Nephron (organoid): ENCODE measurements around the gene WASL.
A peak's percentile ranks its signal among the peaks of the same experiment; 100 is the strongest.

ENCODE experiments used
- H3K27ac Mint-ChIP-seq, 3 experiments: 2 replicates each; pipeline ENCODE4 v1.8.0; 2020; ENCODE audit warnings: mixed read lengths in 3 of 3, mild to moderate bottlenecking in 2 of 3, moderate library complexity in 1 of 3
- H3K27me3 Mint-ChIP-seq: 2 replicates; pipeline ENCODE4 v1.8.0; 2021; ENCODE audit warnings: low read depth, mild to moderate bottlenecking, moderate library complexity, mixed read lengths
- H3K36me3 Mint-ChIP-seq: 2 replicates; pipeline ENCODE4 v1.8.0; 2020; ENCODE audit warnings: low read depth, mixed read lengths
- H3K4me1 Mint-ChIP-seq: 2 replicates; pipeline ENCODE4 v1.8.0; 2020; ENCODE audit warnings: mixed read lengths
- H3K4me3 Mint-ChIP-seq, 3 experiments: 2 replicates each; pipeline ENCODE4 v1.8.0; 2020; ENCODE audit warnings: mild to moderate bottlenecking in 3 of 3, mixed read lengths in 3 of 3, moderate library complexity in 2 of 3
- H3K9me3 Mint-ChIP-seq: 2 replicates; pipeline ENCODE4 v1.8.0; 2020; ENCODE audit warnings: mixed read lengths
- TF ChIP-seq, protein P1 (sequence below), 3 experiments: fragments of 200-600 bp; sonication (generic); IDR thresholded peaks; one replicate each; pipeline ENCODE4 v1.5.0; 2021; ENCODE audit warnings: antibody characterized with exemption in 3 of 3; ENCODE audit not compliant: unreplicated experiment in 3 of 3

WASL gene

DNA sequence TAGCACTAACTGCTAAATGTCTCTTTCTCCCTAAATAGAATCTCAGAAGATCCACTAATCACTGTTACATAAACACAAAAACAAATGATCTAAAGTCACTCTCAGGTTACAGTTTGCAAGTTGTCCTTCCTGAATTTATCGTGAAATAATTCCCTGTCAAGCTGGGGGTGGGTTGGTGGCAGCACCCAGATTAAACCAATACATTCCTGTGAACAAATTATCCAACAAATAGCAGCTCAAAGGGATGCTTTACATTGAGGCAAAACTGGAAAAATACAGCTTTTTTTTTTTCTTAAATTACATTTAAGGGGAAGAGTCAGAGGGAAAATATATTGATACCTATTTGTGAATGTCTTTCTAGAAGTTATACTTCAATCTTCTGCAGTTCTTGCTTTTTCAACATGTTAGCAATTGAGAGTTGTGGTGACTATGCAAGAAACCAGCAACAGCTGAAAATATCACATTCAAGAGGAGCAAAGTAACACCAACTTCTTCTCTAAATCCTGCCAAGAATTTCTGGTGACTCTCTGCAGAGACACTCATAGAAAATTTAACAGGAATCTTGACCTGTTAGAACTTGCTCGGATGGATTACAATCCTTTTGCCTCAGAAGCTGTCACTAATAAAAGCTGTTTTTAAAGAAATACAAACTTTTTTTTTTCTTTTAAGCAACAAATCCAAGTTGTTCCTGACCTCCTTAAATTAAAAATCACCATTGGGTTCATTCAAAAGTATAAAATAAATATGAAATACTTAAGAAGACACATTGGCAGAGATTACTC, 74.2 kb downstream of the WASL start:
- no peaks in the 10 kb centered on the region for H3K27me3 Mint-ChIP-seq
- H3K27ac Mint-ChIP-seq = peak overlapping the region in 2 of 3 experiments; percentile 52 to 81
- H3K9me3 Mint-ChIP-seq = no peaks in the 10 kb centered on the region
- TF ChIP-seq, protein P1, sequence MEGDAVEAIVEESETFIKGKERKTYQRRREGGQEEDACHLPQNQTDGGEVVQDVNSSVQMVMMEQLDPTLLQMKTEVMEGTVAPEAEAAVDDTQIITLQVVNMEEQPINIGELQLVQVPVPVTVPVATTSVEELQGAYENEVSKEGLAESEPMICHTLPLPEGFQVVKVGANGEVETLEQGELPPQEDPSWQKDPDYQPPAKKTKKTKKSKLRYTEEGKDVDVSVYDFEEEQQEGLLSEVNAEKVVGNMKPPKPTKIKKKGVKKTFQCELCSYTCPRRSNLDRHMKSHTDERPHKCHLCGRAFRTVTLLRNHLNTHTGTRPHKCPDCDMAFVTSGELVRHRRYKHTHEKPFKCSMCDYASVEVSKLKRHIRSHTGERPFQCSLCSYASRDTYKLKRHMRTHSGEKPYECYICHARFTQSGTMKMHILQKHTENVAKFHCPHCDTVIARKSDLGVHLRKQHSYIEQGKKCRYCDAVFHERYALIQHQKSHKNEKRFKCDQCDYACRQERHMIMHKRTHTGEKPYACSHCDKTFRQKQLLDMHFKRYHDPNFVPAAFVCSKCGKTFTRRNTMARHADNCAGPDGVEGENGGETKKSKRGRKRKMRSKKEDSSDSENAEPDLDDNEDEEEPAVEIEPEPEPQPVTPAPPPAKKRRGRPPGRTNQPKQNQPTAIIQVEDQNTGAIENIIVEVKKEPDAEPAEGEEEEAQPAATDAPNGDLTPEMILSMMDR (IDR thresholded peaks at IDR 0.05; ENCODE audit: unreplicated experiment in 3 of 3) = no peak
- peaks cover 49% of the 10 kb centered on the region for H3K4me1 Mint-ChIP-seq
- H3K36me3 Mint-ChIP-seq = peaks cover 7% of the 10 kb centered on the region
- H3K4me3 Mint-ChIP-seq = peak overlapping the region in 1 of 3 experiments; percentile 5

GRCh38 chr7:123673752-123674398, 74.9 kb downstream of the WASL start:
- H3K4me1 Mint-ChIP-seq = peaks cover 49% of the 10 kb centered on the region
- peak overlapping the region in 2 of 3 experiments; percentile 68 to 81 for H3K27ac Mint-ChIP-seq
- H3K27me3 Mint-ChIP-seq = no peaks in the 10 kb centered on the region
- peak overlapping the region in 1 of 3 experiments; percentile 24 for H3K4me3 Mint-ChIP-seq
- TF ChIP-seq, protein P1 (IDR thresholded peaks at IDR 0.05; ENCODE audit: unreplicated experiment in 3 of 3) = no peak
- peaks cover under 1% of the 10 kb centered on the region for H3K36me3 Mint-ChIP-seq
- H3K9me3 Mint-ChIP-seq = no peaks in the 10 kb centered on the region

DNA sequence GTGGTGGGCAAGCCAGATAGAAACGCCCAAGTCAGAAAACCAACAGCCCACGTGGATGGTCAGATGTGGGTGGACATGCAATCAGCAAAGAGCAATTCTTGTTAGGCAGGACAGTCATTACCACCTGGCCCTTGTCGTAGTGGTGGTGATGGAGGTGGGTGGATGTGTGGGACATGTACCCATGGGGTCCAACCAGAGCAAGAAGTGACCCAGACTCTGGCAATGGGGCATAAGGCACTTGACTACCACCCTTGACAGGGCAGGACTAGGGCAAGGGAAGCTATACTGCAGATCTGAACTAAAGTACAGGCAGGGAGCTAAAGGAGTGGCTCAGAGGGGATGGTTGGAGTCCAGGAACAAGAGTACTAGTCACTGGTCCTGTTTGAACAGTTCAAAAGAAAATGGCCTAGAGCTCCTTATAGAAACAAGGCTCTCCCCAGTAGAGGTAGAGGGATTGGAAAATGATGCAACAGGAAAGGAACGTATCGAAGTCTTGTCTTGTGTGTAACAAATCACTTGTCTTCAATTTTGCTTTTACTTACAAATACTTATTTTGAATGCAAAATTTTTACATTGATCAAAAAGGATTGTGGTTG, 75.6 kb downstream of the WASL start:
- H3K4me1 Mint-ChIP-seq = peaks cover 49% of the 10 kb centered on the region
- peak overlapping the region in 1 of 3 experiments; percentile 81 for H3K27ac Mint-ChIP-seq
- H3K9me3 Mint-ChIP-seq = no peaks in the 10 kb centered on the region
- H3K36me3 Mint-ChIP-seq = no peaks in the 10 kb centered on the region
- H3K4me3 Mint-ChIP-seq = no peak overlapping the region
- no peaks in the 10 kb centered on the region for H3K27me3 Mint-ChIP-seq
- TF ChIP-seq, protein P1 (IDR thresholded peaks at IDR 0.05; ENCODE audit: unreplicated experiment in 3 of 3) = no peak

GRCh38 chr7:123669485-123669884, 79.3 kb downstream of the WASL start:
- H3K27me3 Mint-ChIP-seq = no peaks in the 10 kb centered on the region
- no peak overlapping the region for H3K4me3 Mint-ChIP-seq
- H3K27ac Mint-ChIP-seq = no peak overlapping the region
- H3K9me3 Mint-ChIP-seq = no peaks in the 10 kb centered on the region
- H3K36me3 Mint-ChIP-seq = no peaks in the 10 kb centered on the region
- peaks cover 27% of the 10 kb centered on the region for H3K4me1 Mint-ChIP-seq
- TF ChIP-seq, protein P1 (IDR thresholded peaks at IDR 0.05; ENCODE audit: unreplicated experiment in 3 of 3) = no peak

DNA sequence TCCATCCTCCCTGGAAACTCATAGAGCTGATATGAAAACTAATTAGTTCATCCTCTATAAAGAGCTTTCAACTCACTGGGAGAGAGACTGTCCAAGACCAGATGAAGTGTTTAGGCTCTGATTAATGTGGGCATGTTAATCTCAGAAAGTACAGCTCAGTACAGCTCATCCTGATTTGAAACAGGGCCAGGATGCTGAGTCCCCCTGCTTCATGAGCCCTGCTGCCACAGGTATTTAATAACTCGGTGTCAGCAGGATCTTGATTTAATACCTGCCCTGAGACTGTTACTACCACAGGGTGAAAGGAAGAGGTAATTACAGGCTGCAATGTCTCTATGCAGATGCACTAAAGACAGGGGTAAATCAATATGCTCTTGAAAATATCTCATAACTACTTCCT, 82.3 kb downstream of the WASL start:
- TF ChIP-seq, protein P1 (IDR thresholded peaks at IDR 0.05; ENCODE audit: unreplicated experiment in 3 of 3) = no peak
- Mint-ChIP-seq H3K4me1 (peaks cover 11% of the 10 kb centered on the region), H3K27ac (no peak overlapping the region), H3K9me3 (peaks cover 3% of the 10 kb centered on the region), H3K27me3 (no peaks in the 10 kb centered on the region), H3K4me3 (no peak overlapping the region), H3K36me3 (no peaks in the 10 kb centered on the region)
